Renal cortex interstitium (tissue), 15 donors: ENCODE measurements around the gene DPM2. TPM values are rescaled to one million over a fixed set of nuclear protein-coding genes. Genes with fewer than 3 reads are reported as not detected.

Experiments used
- DNase-seq, 11 donors: peaks; one replicate each; pipeline ENCODE4 v3.0.0-alpha.2; 2013; ENCODE audit warnings: low read depth in 9 of 11, low spot score in 4 of 11; ENCODE audit errors: extremely low read depth in 1 of 11
- long read RNA-seq, 16 experiments: transcript quantifications; one replicate each; lab custom pipeline, GENCODE V29; 2026
- polyA plus RNA-seq, 3 donors: library from polyadenylated mRNA; unstranded; fragments of 120-200 nt; gene quantifications; one replicate each; pipeline ENCODE4 v1.2.1, GENCODE V29; 2013; ENCODE audit not compliant: insufficient read length in 3 of 3

Gene DPM2, protein sequence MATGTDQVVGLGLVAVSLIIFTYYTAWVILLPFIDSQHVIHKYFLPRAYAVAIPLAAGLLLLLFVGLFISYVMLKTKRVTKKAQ
- 10 to 100 TPM; 35.3 to 43.4 (median 36.3) TPM for polyA plus RNA-seq
- long read RNA-seq, donor 1, transcript DPM2-201 (4 exons, 1,542 nt): major isoform, 19 of 24 reads
- long read RNA-seq, donor 1, partial matches to known transcripts: 0 of 24 reads
- long read RNA-seq, donor 1, other reads (novel, unspliced or antisense): 0 of 24 reads
- long read RNA-seq, donor 2, transcript DPM2-201 (4 exons, 1,542 nt): major isoform, 12 of 15 reads
- long read RNA-seq, donor 2, partial matches to known transcripts: 0 of 15 reads
- long read RNA-seq, donor 2, other reads (novel, unspliced or antisense): 0 of 15 reads
- long read RNA-seq, donor 3, transcript DPM2-201 (4 exons, 1,542 nt): major isoform, 33 of 54 reads
- long read RNA-seq, donor 3, transcript DPM2-203 (3 exons, 928 nt): minor isoform, 12 of 54 reads
- long read RNA-seq, donor 3, partial matches to known transcripts: 7 of 54 reads
- long read RNA-seq, donor 3, other reads (novel, unspliced or antisense): 0 of 54 reads
- long read RNA-seq, donor 4, transcript DPM2-203 (3 exons, 928 nt): minor isoform, 6 of 33 reads
- long read RNA-seq, donor 4, transcript DPM2-205 (3 exons, 1,662 nt): minor isoform, 5 of 33 reads
- long read RNA-seq, donor 4, transcript DPM2-201 (4 exons, 1,542 nt): major isoform, 21 of 33 reads
- long read RNA-seq, donor 4, partial matches to known transcripts: 0 of 33 reads
- long read RNA-seq, donor 4, other reads (novel, unspliced or antisense): 0 of 33 reads
- long read RNA-seq, donor 5: 0 reads
- long read RNA-seq, donor 6, transcript DPM2-203 (3 exons, 928 nt): minor isoform, 5 of 28 reads
- long read RNA-seq, donor 6, transcript DPM2-201 (4 exons, 1,542 nt): major isoform, 23 of 28 reads
- long read RNA-seq, donor 6, partial matches to known transcripts: 0 of 28 reads
- long read RNA-seq, donor 6, other reads (novel, unspliced or antisense): 0 of 28 reads
- long read RNA-seq, donor 7, transcript DPM2-203 (3 exons, 928 nt): minor isoform, 5 of 29 reads
- long read RNA-seq, donor 7, transcript DPM2-201 (4 exons, 1,542 nt): major isoform, 14 of 29 reads
- long read RNA-seq, donor 7, partial matches to known transcripts: 8 of 29 reads
- long read RNA-seq, donor 7, other reads (novel, unspliced or antisense): 0 of 29 reads
- long read RNA-seq, donor 8, transcript DPM2-201 (4 exons, 1,542 nt): major isoform, 41 of 82 reads
- long read RNA-seq, donor 8, transcript DPM2-205 (3 exons, 1,662 nt): minor isoform, 5 of 82 reads
- long read RNA-seq, donor 8, transcript DPM2-203 (3 exons, 928 nt): minor isoform, 12 of 82 reads
- long read RNA-seq, donor 8, partial matches to known transcripts: 24 of 82 reads
- long read RNA-seq, donor 8, other reads (novel, unspliced or antisense): 0 of 82 reads
- long read RNA-seq, donor 9, transcript DPM2-201 (4 exons, 1,542 nt): major isoform, 11 of 32 reads
- long read RNA-seq, donor 9, transcript DPM2-203 (3 exons, 928 nt): minor isoform, 8 of 32 reads
- long read RNA-seq, donor 9, partial matches to known transcripts: 12 of 32 reads
- long read RNA-seq, donor 9, other reads (novel, unspliced or antisense): 0 of 32 reads
- long read RNA-seq, donor 10, transcript DPM2-203 (3 exons, 928 nt): minor isoform, 5 of 32 reads
- long read RNA-seq, donor 10, transcript DPM2-201 (4 exons, 1,542 nt): major isoform, 25 of 32 reads
- long read RNA-seq, donor 10, partial matches to known transcripts: 0 of 32 reads
- long read RNA-seq, donor 10, other reads (novel, unspliced or antisense): 0 of 32 reads
- long read RNA-seq, donor 11, transcript DPM2-201 (4 exons, 1,542 nt): major isoform, 6 of 9 reads
- long read RNA-seq, donor 11, partial matches to known transcripts: 0 of 9 reads
- long read RNA-seq, donor 11, other reads (novel, unspliced or antisense): 0 of 9 reads
- long read RNA-seq, donor 12, transcript DPM2-201 (4 exons, 1,542 nt): major isoform, 10 of 21 reads
- long read RNA-seq, donor 12, partial matches to known transcripts: 7 of 21 reads
- long read RNA-seq, donor 12, other reads (novel, unspliced or antisense): 0 of 21 reads
- long read RNA-seq, donor 13: 0 reads
- long read RNA-seq, donor 14, transcript DPM2-201 (4 exons, 1,542 nt): major isoform, 17 of 31 reads
- long read RNA-seq, donor 14, transcript DPM2-205 (3 exons, 1,662 nt): minor isoform, 6 of 31 reads
- long read RNA-seq, donor 14, partial matches to known transcripts: 5 of 31 reads
- long read RNA-seq, donor 14, other reads (novel, unspliced or antisense): 0 of 31 reads
- long read RNA-seq, donor 15, transcript DPM2-203 (3 exons, 928 nt): minor isoform, 5 of 16 reads
- long read RNA-seq, donor 15, transcript DPM2-201 (4 exons, 1,542 nt): major isoform, 11 of 16 reads
- long read RNA-seq, donor 15, partial matches to known transcripts: 0 of 16 reads
- long read RNA-seq, donor 15, other reads (novel, unspliced or antisense): 0 of 16 reads
- long read RNA-seq, donor 16, transcript DPM2-205 (3 exons, 1,662 nt): minor isoform, 6 of 69 reads
- long read RNA-seq, donor 16, transcript DPM2-203 (3 exons, 928 nt): minor isoform, 12 of 69 reads
- long read RNA-seq, donor 16, transcript DPM2-201 (4 exons, 1,542 nt): major isoform, 51 of 69 reads
- long read RNA-seq, donor 16, partial matches to known transcripts: 0 of 69 reads
- long read RNA-seq, donor 16, other reads (novel, unspliced or antisense): 0 of 69 reads

DNA sequence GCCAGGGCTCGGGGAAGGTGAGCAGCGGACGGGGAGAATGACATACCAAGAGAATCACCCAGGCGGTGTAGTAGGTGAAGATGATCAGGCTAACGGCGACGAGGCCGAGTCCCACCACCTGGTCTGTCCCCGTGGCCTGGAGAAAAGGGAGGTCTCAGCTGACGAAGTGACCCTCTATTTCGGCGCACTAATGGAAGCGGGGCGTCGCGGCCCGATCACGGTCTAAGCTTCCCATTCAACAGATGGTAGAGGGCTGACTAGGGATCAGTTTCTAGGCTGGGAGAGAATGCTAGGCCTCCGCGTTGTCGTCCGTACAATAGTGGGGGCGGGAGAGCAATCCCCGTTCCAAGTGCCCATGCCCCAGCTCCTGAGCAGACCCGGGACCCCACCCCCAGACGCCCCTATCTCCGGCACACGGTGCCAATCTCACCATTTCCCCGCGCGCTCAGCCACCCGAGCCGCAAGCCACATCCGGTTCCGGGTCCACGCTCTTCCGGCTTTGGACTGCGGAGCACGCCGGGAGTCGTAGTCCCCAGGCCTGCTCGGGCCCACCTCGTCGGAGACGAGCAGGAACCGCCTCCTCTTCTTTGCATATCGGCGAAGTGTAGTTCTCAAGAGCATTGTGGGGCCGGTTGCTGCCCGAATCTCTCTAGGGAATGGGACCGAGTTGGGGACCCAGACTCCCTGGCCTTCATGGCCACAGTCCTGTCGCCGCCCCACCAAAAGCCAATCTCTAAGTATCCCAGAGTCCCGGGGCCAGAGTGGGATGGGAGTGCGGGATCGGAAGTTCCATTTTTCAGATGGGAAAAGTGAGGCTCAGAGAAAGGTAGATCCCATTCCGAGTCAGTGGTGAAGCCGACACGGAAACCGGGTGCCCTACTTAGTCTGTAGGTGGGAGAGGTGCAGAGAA lies at the start of gene DPM2:
Gene DPM2 (minus strand): TSS at position 467 of the 910 bp plus-strand sequence. CDS start 34 bp downstream, at position 433.
- peak in 9 of 11 donors; percentile 68 to 85 (median 81) for DNase-seq

DNA sequence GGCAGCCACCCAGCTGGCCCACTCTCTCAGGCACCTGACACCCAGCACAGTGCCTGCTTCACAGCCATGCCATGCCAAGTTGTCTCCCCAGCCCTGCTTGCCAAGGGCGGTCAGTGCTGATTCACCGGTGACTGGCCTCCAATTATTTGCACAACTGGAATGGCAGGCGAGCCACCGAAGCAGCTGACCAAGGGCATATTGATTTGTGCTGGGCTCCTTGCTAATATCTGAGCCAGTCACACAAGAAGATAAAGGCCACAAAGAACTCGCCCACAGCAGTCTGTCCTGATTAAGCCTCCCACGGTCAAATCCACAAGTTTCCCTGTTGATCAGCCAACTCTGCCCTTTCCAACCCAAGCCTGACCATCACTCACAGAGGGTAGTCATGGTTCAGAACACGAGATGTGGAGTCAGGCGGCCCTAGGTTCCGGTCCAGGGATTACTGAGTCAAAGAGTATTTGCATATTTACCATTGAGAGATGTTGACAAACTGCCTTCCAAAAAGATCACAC lies 49.5 kb upstream of the DPM2 start:
- no peak for DNase-seq

- no peak for DNase-seq
These were observed 47.4 kb upstream of the DPM2 start for GRCh38 chr9:127985011-127985410.

GRCh38 chr9:127983847-127984289 lies 46.2 kb upstream of the DPM2 start:
- no peak for DNase-seq

DNA sequence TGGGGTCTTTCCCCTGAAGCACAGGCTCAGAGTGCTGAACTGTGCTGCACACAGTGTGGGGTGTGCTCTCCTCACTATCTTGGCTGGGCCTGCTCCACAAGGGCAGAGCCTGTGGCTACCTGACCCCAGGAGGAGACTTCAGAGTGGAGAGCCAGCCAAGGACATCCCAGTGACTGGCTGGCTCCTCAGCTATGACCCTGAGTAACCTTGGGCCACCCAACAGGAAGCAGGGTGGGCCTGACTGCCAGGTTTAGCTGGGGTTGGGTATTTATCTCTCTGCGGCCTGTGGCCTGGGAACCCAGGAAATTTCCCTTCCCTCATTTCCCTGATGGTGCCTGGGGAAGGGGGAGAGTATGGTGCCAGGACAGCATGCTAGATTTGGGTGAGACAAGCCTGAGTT lies 45.3 kb upstream of the DPM2 start:
- DNase-seq: no peak

- no peak for DNase-seq
These were observed 44.0 kb upstream of the DPM2 start for GRCh38 chr9:127981559-127982121.

DNA sequence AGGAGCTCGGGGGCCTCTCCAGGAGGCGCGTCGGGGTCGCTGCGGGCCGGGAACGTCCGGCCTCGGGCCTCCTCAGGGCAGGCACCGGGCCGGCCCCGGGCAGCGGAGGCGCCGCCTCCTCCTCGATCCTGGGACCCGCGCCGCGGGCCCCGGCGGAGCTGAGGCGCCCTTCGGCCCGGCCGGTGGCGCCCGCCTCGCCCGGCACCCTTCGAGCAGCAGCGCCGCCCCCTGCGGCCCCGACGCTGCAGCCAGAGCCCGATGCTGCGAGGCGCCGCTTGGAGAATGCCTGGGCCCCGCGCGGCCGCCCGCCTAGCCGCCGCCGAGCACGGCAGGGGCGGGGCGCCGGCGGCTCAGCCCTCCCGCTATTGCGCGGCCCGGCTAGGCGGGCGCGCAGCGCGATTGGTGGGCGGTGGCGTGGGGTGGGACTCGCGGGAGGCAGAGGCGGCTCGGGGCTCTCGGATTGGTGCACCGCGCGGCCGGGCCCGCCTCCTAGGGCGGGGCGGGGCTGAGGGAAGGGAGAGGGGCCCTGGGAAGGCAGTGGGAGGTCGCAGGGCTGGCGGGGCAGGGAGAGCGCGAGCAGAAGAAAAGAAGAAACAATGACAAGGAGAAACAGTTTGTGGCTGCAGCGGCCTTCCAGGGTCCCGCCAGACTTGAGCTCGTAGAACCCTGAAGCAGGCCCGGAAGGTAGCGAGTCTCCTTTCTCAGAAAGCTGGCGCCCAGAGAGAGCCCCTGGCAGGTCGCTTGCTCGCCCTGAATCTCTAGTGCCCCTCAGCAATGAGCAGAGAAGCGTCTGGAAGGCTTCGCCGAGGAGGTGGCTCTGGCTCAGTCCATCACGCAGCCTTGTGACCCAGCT lies 43.3 kb upstream of the DPM2 start, which contains the start of gene EEIG1:
Gene EEIG1 (minus strand): TSS at position 284 of the 853 bp plus-strand sequence. CDS start 852 bp downstream, outside the sequence.
- DNase-seq: peak; percentile 82 to 94 (median 91)

- DNase-seq: no peak
These were observed 42.5 kb upstream of the DPM2 start for GRCh38 chr9:127980060-127980705.

- DNase-seq: no peak
These were observed 41.8 kb upstream of the DPM2 start for GRCh38 chr9:127979333-127980059.

- no peak for DNase-seq
These were observed 41.3 kb upstream of the DPM2 start for GRCh38 chr9:127979015-127979332.

DNA sequence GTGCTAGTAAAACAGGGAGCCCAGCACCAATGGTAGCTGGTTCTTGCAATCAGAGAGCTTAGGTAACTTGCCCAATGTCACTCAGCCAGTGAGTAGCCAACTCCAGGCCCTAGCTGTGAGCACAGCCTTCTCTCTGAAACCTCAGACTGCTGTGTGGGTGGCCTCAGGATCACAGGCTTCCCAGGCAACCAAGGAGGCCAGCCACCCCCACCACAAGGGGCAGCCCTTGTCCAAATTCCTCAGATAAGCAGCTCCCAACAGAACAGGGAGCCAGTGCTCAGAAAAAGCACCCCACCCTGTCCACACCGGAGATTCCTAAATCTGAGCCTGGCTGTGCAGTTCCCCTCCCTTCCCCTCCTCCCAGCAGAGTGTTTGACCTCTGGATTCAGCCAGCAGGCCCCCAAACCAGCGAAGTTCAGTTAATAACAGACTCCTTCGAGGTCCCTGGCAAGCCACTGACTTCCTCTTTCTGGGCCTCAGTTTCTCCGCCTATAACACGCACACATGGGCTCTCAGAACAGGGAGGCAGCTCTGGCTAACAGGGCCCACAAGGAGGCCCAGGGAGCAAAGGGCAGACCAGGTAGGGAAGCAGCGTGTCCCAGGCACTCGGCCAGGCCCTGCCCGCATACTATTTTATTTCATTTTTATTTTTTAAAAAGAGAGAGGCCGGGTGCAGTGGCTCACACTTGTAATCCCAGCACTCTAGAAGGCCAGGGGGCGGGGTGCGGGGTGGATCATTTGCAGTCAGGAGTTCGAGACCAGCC lies 40.4 kb upstream of the DPM2 start:
- DNase-seq: no peak
